NT2/D1 (cell line): ENCODE measurements around the gene SF3B1.

Experiments used
- SUZ12 ChIP-seq: IDR thresholded peaks from 2 replicates; pipeline ENCODE4 v1.6.1; 2011; ENCODE audit not compliant: insufficient read length, insufficient read depth; ENCODE audit errors: extremely low read depth
- YY1 ChIP-seq: IDR thresholded peaks from 2 replicates; pipeline ENCODE4 v1.6.1; 2011; ENCODE audit not compliant: insufficient read length, insufficient read depth
- ZNF274 ChIP-seq: IDR thresholded peaks from 2 replicates; pipeline ENCODE4 v1.6.1; 2011; ENCODE audit warnings: mild to moderate bottlenecking, low read depth, low read length

GRCh38 chr2:197340591-197340990, 94.2 kb downstream of the SF3B1 start:
- TF ChIP-seq ZNF274 (no peak), SUZ12 (no peak), YY1 (no peak)
